Cardiac ventricle fibroblast (primary cell): ENCODE measurements around the gene TM6SF1. TPM values are rescaled to one million over a fixed set of nuclear protein-coding genes. Genes with fewer than 3 reads are reported as not detected.

Source experiments
- total RNA-seq: library from RNA; depleted of rRNA; stranded (reverse); fragments of >200 nt; gene quantifications from 2 replicates; pipeline ENCODE4 v1.2.3, GENCODE V29; 2015

Gene TM6SF1
- total RNA-seq: 1.7 TPM in 1 of 2 replicates, not detected in the other

GRCh38 chr15:83106994-83107840 is at the start of gene TM6SF1:
Gene TM6SF1 (plus strand): TSS chr15:83107645. CDS start chr15:83107681, 36 bp downstream.

GRCh38 chr15:83066734-83067637 is 40.5 kb upstream of the TM6SF1 start, which contains the start of gene BTBD1:
Gene BTBD1 (minus strand): TSS chr15:83067252. CDS start chr15:83067151, 101 bp downstream.

Other genes starting within 250 kb of the TM6SF1 start
- gene HOMER2, start 154.9 kb upstream of the TM6SF1 start, total RNA-seq: 1.00 and 1.5 TPM in 2 replicates
- gene RAMAC, start 121.4 kb upstream of the TM6SF1 start, total RNA-seq: 13.0 and 17.2 TPM in 2 replicates
- gene C15orf40, start 96.0 kb upstream of the TM6SF1 start, total RNA-seq: 8.7 and 14.8 TPM in 2 replicates
- 56.8 and 59.8 TPM in 2 replicates for gene BTBD1, start 40.4 kb upstream of the TM6SF1 start, total RNA-seq
- 16.0 and 20.0 TPM in 2 replicates for gene HDGFL3, start 100.2 kb downstream of the TM6SF1 start, total RNA-seq
- gene BNC1, start 177.0 kb downstream of the TM6SF1 start, total RNA-seq: 0.68 and 1.2 TPM in 2 replicates